HG03575 (cell line): ENCODE measurements around the gene DCLK1.

Experiments
- ATAC-seq: cut with Tn5 transposase; IDR thresholded peaks from one replicate; pipeline ENCODE4 v1.9.1; 2021; ENCODE audit not compliant: unreplicated experiment, insufficient number of reproducible peaks, low FRiP score; ENCODE audit errors: extremely low read depth

Gene DCLK1

GRCh38 chr13:36061621-36062020, 69.6 kb downstream of the DCLK1 start:
- no peak for ATAC-seq

DNA sequence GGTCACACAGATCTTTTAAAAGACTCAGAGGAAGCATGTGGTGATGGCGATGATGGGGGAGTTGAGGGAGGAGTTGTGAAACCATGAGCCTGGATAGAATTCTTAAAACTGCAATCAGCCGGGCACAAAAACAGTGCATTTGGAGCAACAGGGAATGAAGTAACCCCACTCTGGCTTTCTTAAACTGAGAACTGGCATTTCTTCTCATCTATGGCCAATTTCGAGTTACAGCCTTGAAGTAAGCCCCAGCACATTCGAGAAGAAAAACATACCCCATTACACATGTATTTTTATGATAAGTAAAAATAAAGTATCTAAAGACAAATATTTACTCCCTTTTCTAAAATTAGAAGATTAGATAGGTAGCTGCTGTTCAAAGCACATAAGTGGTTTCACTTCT, 70.1 kb downstream of the DCLK1 start:
- no peak for ATAC-seq

GRCh38 chr13:36059321-36059720, 71.9 kb downstream of the DCLK1 start:
- ATAC-seq: no peak

GRCh38 chr13:36058116-36058515, 73.1 kb downstream of the DCLK1 start:
- no peak for ATAC-seq

- ATAC-seq: no peak
These were observed 73.6 kb downstream of the DCLK1 start for GRCh38 chr13:36057547-36057946.

DNA sequence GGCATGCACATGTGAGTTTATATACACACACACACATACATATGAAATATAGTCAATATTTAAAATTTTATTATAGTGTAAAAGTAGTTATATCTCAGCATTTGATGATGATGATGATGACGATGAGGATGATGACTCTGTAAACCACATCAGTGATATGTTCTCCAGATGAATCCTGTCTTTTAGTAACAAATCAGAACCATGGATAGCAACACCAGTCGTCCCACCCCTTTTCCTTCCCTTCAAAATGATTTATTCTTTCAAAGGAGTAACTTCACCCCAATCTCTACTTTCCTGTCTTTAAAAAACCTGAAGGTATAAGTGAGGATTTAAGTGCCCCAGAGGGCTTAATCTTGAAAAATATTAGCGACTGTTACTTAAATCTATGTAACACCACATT, 74.1 kb downstream of the DCLK1 start:
- ATAC-seq: no peak

- ATAC-seq: no peak
These were observed 75.8 kb downstream of the DCLK1 start for GRCh38 chr13:36055366-36055765.

GRCh38 chr13:36054041-36054440, 77.1 kb downstream of the DCLK1 start:
- ATAC-seq: no peak

GRCh38 chr13:36051082-36051481, 80.1 kb downstream of the DCLK1 start:
- no peak for ATAC-seq

DNA sequence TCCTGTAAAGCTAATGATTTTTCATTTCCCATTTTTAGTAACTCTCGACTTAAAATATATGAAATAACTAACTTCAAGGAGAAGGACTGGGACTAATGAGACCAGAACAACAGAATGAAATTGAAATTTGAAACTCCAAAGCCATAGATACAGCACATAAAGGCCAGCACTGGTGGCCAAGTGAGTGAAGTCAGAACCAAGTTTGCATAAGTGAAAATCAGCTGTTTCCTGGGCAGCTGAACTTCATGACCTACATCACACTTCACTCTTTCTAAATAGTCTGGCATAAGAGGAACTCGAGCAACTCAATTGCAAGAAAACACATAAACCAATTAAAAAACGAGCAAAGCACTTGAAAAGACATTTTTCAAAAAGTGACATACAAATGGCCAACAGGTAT, 84.5 kb downstream of the DCLK1 start:
- ATAC-seq: no peak

DNA sequence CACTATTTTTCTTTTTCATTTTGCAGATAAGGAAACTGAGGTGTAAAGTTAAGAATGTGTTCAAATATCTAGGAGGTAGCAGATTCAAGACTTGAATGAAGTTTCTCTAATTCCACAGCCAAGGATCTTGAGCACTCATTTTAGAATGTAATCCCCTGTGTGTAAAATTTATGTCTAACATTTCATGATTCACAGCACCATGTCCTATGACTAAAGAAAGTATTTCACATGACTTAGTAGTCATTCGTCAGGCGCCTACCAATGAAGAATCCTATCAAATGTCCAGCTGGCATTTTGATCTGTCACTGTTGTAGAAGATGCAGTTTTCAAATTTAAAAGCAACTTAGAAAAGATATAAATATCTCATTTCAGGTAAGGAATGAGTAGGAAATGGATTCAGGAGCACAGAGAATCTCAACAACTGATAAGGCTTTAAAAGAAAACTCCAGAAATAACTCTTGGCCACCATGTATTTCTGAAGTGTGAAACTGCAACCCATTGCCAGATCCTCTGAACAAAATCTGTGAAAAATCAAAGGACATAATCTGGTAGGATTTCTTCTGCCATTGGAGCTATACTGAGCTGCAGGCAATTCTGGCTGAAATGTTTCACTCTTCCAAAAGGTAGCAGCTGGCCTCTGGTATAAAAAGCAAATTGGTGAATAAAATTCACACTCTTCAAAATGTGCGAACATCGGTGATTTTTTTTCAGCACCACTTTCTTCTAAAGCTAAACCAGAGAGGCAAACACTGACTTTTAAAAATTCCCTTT, 92.2 kb downstream of the DCLK1 start:
- no peak for ATAC-seq

GRCh38 chr13:36033035-36033434, 98.1 kb downstream of the DCLK1 start:
- no peak for ATAC-seq

DNA sequence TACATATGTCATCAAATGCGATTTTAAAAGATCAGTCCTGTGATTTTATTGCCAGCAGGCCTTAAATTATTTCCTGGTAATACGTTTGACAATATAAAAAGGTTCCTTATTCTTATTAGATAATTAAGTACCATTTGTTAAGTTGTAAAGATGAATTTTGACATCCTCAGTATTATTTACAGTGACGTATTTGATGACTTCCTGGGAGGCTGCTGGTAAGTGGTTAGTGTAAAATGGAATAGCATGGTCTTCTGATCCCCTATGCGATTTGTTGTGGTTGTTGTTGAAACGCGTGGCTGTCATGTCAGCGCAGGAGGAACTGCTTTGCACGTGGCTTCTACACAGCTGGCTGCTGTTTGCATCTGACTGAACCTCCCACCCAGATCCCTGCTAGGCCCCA, 99.7 kb downstream of the DCLK1 start:
- ATAC-seq: no peak

GRCh38 chr13:36030670-36031331, 100.4 kb downstream of the DCLK1 start:
- no peak for ATAC-seq

GRCh38 chr13:36029166-36029565, 102.0 kb downstream of the DCLK1 start:
- no peak for ATAC-seq

DNA sequence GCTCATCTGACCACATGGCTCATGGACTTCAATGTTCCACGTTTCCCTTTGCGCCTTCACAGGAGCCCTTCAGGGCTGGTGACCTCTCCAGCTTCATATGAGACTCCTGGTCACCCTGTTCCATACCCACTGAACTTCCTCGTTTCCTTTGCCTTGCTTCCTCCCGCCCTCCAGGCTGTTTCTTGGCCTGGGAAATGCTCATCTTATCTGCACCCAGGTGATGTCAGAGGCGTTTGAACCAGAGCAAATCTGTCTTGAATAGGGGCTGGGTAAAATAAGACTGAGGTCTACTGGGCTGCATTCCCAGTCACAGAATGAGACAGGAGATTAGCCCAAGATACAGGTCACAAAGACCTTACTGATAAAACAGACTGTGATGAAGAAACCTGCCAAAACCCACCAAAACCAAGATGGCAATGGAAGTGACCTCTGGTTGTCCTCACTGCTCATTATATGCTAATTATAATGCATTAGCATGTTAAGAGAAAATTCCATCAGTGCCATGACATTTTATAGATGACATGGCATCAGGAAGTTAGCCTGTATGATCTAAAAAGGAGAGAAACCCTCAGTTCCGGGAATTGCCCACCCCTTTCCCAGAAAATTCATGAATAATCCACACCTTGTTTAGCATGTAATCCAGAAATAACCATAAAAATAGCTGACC, 102.7 kb downstream of the DCLK1 start:
- no peak for ATAC-seq

DNA sequence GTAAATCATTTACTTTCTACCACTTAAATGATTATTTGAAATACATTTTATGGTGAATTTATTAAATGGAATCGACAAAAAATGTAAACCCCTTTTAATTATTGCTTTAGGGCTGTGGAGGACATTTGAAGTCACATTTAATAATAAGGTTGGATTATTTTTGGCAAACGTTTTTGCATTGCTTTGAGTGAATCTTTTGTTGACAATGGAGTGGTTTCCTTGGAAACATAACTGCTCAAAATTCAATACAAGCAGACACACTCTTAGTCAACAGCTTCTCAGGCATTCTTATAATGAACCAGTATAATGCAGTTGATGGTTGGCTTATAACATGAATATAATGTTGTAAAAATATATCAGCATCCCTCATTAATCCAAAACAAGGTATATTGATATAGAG, 104.7 kb downstream of the DCLK1 start:
- no peak for ATAC-seq

DNA sequence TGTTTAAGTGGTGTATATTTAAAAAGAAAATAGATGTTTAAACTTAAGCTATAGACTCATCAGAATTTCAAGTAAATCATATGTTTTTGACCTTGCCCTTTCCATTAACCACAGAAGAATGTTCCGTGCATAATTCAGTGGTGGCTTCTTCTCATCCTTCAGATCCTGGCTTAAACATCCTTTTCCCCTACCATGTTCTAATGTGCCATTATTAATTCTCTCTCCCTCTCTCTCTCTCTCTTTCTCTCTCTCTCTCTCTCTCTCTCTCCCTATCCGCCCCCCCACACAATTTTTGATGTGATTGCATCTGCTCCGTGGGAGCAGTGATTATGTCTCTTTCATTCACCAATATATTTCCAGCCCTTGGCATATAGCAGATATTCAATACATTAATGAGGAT, 116.4 kb downstream of the DCLK1 start:
- no peak for ATAC-seq

DNA sequence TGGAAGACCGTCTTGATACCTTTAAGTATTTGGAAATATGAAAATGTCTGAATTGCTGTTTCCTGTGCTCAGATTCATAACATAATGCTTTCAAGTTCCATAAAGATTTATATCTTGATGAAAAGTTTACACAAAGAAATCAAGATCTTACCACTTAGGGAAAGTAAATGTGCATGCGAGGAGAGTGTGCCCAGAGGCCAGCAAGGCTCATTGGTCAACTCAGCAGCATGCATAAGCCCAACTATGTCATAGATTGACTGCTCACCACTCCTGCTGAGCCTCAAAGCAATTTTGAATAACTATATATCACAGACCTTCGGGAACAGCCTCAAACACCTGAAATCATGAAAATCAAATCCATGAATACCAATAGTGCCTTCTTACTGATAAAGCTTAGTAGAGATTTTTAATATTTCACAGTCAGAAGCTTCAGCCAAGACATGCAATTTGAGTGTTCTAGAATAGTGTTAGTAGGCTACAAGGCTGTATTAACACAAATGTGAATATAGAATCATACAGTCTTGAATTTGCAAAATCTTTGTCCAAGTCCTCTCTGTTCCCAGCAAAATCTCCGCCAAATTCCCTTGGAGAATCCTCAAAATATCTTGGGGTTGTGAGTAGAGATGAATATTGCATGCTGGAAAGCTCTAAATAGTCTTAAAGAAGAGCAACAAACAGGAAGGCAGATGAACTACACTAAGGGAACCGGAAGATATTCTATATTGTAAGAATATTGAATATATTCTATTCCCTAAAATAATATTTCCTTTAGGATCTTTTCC, 124.1 kb downstream of the DCLK1 start:
- ATAC-seq: no peak
